Embryonic facial prominence (tissue), 1 donor: Measurements from ENCODE around the gene ZBTB49.
"Not testable (repeated sequence)": the region's sequence is repeated elsewhere in the genome, so short reads cannot be mapped to it uniquely, and the experiment has no call there.

ENCODE experiments used
- DNase-seq: peaks from one replicate; pipeline ENCODE4 v3.0.0-alpha.2; 2016; ENCODE audit errors: extremely low spot score

Gene ZBTB49

DNA sequence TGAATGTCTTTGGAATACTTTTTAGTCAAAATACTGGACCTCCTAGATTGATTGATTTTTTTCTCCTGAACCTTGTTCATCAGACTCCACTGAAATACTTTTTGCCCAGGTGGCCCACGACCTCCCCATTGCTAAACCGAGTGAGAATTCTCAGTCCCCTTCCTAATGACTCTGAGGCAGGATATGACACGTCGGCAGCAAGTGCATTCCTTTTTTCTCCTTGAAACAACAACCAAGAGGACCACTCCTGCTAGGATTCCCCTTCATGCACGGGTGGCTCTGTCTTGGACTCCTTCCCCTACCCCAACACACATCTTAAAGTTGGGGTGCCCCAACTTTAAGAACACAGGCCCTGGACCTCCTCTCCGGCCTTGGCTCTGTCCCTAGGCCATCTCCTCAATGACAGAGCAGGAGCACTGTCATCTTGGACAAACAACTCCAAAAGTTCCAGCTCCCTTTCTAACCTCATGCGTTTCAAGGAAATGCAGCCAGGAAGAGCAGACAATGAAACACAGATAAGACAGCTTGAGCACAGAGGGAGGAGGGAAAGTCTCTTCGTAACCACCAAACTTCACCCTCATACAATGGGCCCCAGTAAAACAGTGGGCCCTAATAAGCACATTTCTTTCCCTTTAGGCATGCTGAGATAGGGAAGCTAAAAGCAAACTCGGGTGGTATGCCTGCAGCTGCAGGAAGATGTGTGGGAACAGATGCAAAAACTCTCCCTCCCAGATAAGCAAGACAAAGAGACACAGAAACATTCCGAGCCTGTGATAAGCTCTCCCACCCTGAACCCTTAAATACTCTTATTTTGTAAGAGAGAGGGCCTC is 33.9 kb downstream of the ZBTB49 start:
- no peak for DNase-seq

DNA sequence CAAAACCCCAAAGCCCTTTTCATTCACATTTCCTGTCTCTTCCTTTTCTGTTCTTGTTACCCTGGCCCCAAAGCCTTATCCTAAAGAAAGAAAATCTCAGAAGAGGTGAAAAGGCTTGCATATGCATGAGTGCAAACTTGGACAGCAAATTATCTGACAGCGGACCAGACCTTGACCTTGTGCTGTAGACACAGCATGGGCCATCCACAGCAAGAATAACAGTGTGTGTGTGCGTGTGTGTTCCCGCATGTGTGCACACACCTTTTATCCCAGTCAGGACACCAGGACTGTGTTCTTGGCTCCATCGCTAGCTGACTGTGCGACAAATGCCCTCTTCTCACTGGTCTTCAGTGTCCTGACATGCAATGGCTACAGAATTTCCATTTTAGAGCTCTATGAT is 35.3 kb downstream of the ZBTB49 start:
- no peak for DNase-seq

DNA sequence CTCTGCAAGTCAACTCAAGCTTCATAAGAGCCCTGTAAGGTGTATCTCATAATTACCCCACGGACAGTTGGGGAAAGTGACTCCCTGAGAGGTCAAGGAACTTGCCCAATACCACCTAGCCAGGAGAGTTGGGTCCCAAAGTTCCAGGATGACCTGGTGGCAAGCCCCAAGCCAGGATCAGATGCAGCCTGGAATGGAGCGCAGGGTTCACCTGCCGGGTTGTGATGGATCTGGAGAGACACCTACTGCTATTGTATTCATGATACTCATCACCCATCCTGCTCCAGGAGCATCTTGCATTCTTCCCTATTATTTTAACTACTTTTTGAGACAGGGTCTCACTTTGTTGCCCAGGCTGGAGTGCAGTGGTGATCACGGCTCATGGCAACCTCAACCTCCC is 36.1 kb downstream of the ZBTB49 start:
- DNase-seq = no peak

DNA sequence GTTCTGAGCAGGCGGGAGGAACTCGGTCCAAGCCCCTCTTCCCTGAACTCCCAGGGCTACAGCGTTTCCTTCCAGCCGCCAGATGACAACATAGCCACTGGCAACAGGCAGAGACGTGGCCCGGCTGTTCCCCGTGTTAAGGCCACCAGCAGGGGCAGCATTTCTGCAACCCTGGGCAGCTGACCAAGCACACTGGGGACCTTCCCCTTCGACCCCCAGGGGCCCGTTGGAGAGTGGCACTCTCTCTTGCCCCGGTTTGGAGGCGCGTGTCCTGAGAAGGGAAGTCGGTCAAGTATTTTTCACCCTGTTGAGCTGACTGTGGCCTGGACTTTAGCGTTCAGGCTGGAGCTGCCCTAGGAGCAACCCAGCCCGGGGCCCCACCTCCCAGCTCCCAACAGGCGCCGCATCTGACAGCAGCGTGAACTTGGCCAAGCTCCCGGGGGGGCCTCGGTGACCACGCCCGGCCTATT is 37.6 kb downstream of the ZBTB49 start:
- DNase-seq = no peak

DNA sequence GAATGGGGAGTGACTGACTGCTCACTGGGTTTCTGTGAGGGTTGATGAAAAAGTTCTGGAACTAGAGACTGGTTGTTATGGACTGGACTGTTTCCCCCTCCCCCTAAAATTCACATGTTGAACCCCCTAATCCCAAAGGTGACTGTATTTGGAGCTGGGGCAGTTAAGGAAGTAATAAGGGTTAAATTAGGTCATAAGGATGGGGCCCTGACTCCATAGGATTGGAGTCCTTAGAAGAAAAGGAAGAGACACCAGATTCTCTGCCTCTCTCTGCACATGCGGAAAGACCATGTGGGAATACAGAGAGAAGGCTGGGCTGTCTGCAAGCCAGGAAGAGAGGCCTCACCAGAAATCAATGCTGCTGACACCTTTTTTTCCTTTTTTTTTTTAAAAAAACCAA is 38.2 kb downstream of the ZBTB49 start:
- DNase-seq = no peak

DNA sequence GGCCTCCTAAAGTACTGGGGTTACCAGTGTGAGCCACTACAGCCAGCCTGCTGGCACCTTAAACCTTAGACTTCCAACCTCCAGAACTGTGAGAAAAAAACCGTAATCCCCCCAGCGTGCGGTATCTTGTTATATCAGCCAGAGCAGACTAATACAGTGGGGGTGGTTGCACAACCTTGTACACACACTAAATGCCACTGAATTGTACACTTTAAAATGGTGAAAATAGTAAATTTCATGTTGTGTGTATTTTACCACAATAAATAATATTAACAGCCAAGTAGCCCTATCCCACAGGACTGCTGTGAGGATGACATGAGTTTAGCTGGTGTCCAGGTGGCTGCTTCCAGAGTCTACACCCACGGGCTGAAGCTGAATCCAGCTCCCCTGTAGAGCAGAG is 38.8 kb downstream of the ZBTB49 start:
- DNase-seq = no peak

DNA sequence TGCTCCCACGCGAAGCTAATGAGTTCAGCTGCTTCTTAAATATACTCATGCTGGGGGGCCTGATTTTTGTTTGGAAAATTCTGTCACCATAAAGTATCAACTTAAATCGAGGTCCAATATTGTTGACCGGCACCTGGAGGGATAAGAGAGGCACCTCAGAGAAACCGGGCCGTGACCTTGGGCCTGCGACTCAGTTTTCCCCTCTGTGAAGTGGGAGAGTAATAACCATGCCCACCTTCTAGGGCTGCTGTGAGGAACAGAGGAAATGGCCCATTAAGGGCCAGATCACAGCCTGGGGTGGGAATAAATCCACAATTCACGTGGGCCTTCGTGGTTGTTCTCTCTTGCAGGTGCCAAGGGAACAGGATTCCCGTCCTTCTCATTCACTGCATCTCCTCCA is 39.4 kb downstream of the ZBTB49 start:
- no peak for DNase-seq

DNA sequence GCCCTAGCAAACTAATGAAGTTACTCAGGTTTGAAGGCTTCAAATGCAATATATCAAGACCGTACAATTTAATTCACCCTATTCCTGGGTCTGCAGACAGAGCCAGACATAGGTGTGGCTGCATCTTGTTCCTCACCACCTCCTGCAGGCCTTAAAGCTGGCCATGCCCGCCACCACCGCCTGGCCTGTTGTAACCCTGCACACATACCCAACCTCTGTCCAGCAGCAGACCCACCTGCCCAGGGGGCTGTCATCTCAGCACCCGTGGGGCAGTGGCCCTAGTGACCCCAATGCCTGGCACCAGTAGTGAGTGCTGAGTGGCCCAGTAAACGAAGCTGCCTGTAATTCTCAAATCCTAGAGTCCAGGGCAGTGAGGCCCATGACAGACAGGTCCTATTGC is 40.7 kb downstream of the ZBTB49 start:
- no peak for DNase-seq

DNA sequence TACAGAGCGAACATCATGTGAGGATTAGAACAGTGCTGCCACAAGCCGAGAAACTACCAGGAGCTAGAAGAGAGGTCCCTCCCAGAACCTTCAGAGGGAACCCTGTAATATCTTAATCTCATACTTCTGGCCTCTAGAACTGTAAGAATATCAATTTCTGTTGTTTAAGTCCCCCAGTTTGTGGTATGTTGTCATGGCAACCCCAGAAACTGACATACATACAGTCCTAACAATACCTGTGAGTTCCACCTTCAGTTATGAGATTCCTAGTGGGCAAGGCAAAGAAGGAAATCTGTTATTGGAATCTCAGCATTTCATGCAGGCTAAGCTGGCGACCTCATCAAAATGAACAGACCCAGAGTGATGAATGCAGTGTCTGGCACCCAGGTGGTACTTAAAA is 42.5 kb downstream of the ZBTB49 start:
- no peak for DNase-seq

DNA sequence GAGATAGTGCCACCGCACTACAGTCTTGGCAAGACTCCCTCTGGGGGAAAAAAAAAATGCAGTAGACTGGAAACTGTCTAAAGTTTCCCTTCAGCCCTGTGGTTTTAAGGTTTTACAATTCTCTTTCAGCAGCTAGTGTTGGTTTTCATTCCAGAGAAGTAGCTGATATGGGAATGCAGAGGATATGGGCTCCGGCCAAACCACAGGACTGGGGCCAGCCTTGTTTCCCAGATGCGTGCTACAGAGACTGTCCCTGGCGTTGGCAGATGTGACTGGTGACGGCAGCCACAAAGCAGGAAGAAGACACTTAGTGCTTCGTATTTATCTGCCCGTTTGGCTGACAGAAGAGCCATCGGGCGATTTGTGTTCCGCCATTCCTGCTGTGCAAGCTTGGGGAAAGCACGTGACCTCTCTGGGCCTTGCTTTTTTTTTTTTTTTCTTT is 43.2 kb downstream of the ZBTB49 start:
- peak; percentile 22 for DNase-seq

DNA sequence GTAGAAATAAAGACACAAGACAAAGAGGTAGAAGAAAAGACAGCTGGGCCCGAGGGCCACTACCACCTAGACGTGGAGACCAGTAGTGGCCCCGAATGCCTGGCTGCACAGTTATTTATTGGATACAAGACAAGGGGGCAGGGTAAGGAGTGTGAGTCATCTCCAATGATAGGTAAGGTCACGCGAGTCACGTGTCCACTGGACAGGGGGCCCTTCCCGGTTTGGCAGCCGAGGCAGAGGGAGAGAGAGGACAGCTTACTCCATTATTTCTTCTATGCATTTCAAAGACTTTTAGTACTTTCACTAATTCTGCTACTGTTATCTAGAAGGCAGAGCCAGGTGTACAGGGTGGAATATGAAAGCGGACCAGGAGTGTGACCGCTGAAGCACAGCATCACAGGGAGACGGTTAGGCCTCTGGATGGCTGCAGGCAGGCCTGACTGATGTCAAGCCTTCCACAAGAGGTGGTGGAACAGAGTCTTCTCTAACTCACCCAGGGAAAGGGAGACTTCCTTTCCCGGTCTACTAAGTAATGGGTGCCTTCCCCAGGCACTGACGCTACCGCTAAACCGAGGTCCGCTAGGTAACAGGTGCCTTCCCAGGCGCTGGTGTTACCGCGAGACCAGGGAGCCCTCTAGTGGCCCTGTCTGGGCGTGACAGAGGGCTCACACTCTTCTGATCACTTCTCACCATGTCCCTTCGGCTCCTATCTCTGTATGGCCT is 44.9 kb downstream of the ZBTB49 start:
- DNase-seq = no peak

DNA sequence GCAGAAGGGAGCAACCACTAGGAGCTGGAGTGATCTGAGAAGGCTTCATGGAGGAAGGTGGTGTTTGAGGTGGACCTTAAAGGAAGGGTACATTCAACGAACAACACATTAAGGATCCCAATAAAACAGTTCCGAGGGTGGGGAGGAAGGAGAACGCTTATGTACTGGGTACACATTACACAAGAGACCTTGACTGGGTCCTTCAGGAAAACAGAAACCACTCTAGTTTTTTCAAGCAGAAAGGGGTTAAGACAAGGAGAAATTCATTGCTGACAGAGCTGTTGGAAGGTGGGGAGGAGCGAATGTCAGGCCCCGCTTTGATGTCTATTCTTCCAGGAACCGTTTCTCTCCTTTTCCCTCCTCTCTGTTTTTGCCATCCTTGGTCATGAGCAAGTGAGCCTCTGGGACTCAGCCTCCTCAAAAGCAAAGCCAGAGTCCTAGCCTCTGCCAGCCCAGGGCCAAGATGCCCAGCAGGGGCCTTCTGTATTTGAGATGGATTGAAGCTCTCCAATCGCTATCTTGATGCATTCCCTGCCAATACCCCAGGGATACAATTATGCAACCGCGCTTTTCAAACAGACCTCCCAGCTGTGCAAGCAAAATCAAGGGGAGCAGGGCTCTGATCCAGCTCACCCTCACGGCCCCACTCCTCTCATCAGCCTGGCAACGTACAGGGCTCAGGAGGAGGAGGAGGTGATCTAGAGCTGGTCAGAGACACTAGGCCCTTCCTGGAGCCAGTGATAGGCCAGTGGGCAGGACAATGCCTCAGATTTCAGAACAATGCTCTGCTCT is 48.4 kb downstream of the ZBTB49 start:
- no peak for DNase-seq

DNA sequence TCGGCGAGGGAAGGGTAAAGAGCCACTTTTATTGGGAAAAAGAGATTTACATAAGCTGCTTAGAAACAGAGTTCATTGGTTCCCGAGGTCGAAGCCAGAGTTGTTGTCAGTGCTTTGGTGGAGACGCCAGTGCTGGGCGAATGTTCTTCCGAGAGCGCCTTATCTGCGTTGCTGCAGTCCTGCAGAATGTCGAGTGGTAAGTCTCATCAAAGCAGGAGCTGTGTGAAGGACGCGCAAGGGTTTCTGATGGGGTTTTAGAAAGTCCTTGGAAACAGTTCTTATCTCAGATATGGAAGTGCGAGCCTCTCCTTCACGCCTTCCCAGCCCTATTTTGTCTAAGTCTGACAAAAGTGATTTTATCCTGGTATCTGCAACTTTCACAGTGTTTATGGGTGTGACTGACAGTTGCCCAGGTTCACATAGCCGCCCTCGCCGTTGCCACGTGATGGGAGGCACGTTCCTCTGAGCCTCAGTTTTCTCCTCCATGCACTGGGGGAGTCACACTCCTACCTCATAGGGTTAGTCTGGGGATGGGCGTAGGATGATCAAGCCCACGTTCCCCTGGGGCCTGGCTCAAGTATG is 49.5 kb downstream of the ZBTB49 start:
- DNase-seq = no peak

DNA sequence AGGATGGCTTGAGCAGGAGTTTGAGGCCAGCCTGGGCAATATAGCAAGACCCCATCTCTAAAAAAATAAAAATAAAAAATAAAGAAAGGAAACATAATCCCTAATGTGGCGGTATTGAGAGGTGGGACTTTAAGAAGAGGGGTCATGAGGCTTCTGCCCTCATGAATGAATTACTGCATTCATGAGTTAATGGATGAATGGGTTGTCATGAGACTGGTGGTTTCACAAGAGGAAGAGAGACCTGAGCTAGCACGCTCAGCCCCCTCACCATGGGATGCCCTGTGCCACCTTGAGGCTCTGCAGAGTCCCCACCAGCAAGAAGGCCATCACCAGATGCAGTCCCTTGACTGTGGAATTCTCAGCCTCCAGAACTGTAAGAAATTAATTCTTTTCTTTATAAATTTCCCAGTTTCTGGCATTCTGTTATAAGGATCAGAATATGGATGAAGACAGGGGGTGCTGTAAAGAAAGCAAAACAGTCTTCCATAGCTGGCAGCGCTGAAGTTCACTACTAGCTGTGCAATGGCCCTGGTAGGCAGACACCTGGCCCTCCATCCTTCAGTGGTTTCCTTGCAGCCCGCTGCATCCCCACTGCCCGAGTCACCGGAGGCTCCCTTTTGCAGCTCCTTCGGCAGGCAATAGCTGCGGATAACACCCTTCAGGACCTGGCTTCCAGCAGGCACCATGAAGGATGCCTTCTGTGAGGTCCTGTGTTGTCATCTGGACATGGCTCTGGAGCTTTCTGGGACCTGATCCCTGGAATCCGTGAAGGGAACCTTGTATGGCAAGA is 52.0 kb downstream of the ZBTB49 start:
- DNase-seq = no peak

DNA sequence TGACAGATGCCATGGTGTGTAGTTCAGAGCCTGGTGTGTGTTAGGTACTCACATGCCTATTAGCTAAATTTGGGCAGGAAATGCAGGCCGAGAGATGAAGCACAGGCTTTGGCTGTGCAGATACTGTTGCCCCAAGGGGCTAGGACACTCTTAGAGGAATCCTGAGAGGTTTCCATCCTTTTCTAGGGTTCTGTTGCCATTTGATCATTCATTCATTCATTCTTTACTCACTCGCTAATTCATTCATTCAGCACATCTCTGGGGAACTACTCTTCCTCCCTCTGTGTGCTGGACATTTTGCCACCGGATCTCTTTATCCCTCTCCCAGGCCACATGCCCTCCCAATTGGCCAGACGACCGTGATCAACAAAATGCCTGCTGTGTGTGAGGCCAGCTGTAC is 53.0 kb downstream of the ZBTB49 start:
- DNase-seq = no peak

DNA sequence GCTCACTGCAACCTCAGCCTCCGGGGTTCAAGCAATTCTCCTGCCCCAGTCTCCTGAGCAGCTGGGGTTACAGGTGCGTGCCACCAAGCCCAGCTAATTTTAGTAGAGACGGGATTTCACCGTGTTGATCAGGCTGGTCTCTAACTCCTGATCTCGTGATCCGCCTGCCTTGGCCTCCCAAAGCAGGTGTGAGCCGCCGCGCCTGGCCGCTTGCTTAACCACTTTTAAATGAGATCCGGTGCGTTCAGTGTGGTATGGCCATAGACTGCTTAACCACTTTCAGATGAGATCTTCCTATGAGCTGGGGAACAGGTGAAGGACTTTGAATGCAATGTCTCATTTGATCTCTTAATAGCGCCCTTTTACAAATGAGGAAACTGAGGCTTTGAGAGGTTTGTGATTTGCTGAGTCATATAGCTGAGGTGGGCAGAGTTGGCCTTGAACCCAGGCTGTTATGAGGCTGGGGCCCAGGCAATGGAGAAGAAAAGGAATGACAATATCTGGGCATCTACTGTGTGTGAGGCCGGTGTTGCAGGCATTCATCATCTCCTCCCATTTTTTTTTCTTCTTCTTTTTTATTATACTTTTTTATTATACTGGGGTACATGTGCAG is 55.0 kb downstream of the ZBTB49 start:
- DNase-seq = no peak

DNA sequence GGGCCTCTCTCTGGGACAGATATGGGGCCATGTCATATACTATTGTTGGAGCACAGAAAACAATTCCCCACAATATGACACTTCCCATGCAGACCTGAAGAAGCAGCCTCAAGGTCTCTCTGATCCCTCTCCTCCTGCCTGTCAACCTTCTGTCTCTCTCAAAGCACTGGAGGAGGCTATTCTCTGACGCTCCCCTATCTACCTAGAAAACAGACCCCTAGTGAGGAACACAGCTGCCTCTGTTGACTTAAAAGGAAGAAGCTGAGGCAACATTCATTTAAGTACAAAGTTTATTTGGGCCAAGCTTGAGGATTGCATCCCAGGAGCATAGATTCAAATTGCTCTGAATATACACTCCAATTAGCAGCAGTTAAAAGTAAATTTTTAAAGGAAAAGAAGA is 57.5 kb downstream of the ZBTB49 start:
- no peak for DNase-seq

DNA sequence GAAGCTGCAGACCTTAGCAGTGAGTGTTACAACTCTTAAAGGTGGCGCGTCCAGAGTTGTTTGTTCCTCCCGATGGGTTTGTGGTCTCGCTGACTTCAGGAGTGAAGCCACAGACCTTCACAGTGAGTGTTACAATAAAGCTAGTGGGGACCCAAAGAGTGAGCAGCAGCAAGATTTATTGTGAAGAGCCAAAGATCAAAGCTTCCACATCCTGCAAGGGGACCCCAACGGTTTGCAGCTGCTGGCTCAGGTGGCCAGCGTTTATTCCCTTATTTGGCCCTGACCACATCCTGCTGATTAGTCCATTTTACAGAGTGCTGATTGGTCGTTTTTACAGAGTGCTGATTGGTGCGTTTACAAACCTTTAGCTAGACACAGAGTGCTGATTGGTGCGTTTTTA is 58.5 kb downstream of the ZBTB49 start:
- not testable (repeated sequence) for DNase-seq

DNA sequence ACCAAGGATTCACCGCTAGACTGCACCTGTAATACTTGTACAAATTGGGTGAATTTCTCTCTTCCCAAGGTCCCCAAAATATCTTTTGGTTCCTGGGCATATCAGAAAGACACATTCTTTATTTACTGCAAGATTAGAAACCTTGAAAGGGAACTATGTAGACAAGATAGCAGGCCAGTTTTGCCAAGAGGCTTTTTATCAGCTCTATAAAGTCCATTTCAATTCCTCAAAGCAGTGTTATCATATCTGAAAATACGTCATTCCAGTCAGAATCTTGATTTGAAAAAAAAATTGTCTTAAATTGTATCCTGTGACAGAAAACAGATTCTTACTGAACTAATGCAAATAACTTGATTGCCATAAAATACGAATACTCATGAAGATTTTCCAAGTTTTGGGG is 59.8 kb downstream of the ZBTB49 start:
- no peak for DNase-seq

DNA sequence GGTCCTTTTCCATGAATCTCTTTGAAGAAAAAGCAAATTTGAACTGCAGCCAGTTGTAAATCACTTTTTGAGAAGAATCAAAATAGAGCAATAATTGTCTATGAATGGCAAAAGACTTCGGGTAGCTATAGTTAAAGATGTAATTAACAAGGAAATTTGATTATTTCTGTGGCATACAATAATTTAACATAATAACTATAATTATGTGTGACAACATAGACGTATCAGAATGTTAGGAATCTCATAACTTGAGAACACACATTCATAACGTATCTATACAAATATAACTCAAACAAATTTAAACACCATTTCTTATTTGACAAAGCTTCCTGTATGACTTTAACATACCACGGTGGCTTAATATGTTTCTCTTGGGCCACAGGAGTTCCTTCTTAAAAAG is 60.9 kb downstream of the ZBTB49 start:
- DNase-seq = no peak

DNA sequence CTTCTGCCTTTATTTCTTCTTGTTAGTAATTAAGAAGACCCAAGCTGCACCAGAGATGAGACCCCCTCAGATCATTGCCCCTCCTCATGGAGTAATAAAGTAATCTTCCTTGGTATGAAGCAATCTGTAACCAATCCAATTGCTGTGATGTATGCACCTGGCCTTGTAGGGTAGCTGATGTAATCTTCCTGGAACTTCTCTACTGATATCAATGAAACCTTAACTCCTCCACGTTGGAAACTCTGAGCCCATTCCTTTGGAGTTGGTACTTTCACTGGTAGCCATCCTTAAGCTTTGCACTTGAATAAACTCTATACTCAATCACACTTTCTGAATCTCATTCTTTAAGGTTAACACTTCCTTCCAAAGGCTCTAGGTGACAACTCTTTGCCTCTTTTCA is 65.3 kb downstream of the ZBTB49 start:
- DNase-seq = no peak
